HG03159 (cell line): ENCODE data around the gene PROB1.
"Not testable (repeated sequence)": the region's sequence is repeated elsewhere in the genome, so short reads cannot be mapped to it uniquely, and the experiment has no call there.

Experiments used
- ATAC-seq: cut with Tn5 transposase; IDR thresholded peaks from one replicate; pipeline ENCODE4 v1.9.1; 2021; ENCODE audit warnings: mild to moderate bottlenecking, moderate library complexity; ENCODE audit not compliant: unreplicated experiment

The PROB1 gene

GRCh38 chr5:139413963-139414362 lies 19.1 kb upstream of the PROB1 start:
- ATAC-seq: no peak

- no peak for ATAC-seq
Measured at GRCh38 chr5:139413153-139413552, 18.2 kb upstream of the PROB1 start.

- ATAC-seq: no peak
Measured at GRCh38 chr5:139410993-139411828, 16.3 kb upstream of the PROB1 start.

GRCh38 chr5:139410121-139410992 lies 15.5 kb upstream of the PROB1 start:
- no peak for ATAC-seq

GRCh38 chr5:139409116-139409515 lies 14.2 kb upstream of the PROB1 start:
- not testable (repeated sequence) for ATAC-seq

- no peak for ATAC-seq
Measured at GRCh38 chr5:139408191-139408590, 13.3 kb upstream of the PROB1 start.

- ATAC-seq: no peak
Measured at GRCh38 chr5:139407517-139407916, 12.6 kb upstream of the PROB1 start.

GRCh38 chr5:139406963-139407362 lies 12.1 kb upstream of the PROB1 start:
- no peak for ATAC-seq

GRCh38 chr5:139404484-139404840 lies 9.6 kb upstream of the PROB1 start:
- no peak for ATAC-seq

GRCh38 chr5:139403787-139404483 lies 9.0 kb upstream of the PROB1 start, which contains the start of gene SPATA24:
Gene SPATA24 (minus strand): TSS chr5:139404089. CDS start chr5:139404060, 29 bp downstream.
- peak; percentile 77 for ATAC-seq

- no peak for ATAC-seq
Measured at GRCh38 chr5:139403418-139403786, 8.5 kb upstream of the PROB1 start.

GRCh38 chr5:139402561-139403158 lies 7.8 kb upstream of the PROB1 start:
- no peak for ATAC-seq

- ATAC-seq: no peak
Measured at GRCh38 chr5:139401546-139401945, 6.6 kb upstream of the PROB1 start.

- no peak for ATAC-seq
Measured at GRCh38 chr5:139399501-139400121, 4.7 kb upstream of the PROB1 start.

- ATAC-seq: no peak
Measured at GRCh38 chr5:139397921-139398320, 3.0 kb upstream of the PROB1 start.

- no peak for ATAC-seq
Measured at GRCh38 chr5:139396691-139397090, 1.8 kb upstream of the PROB1 start.

- no peak for ATAC-seq
Measured at GRCh38 chr5:139395844-139396640, 1.1 kb upstream of the PROB1 start.

- no peak for ATAC-seq
Measured at GRCh38 chr5:139394123-139394653, 716 bp downstream of the PROB1 start.

- ATAC-seq: no peak
Measured at GRCh38 chr5:139393497-139394122, 1.3 kb downstream of the PROB1 start.
